Measurements from ENCODE around the gene SLF2. TPM values are rescaled to one million over a fixed set of nuclear protein-coding genes. Genes with fewer than 3 reads are reported as not detected.

SLF2 gene
- total and polyA plus RNA-seq, 2 of the 13 experiments (the other 11 are each of a cell fraction or from before 2014, with no cell fraction given), result 12.2 to 48.1 TPM

- peak; percentile 3; the same call in 1 of the 2 replicates for TF ChIP-seq ZNF691 (CRISPR knock-in tag; IDR thresholded peaks at IDR 0.05; ENCODE audit: borderline replicate concordance, low read depth)
- 0 out of 2 replicates have a peak, but pooled peaks have one; percentile 11 for TF ChIP-seq IRF2 (CRISPR knock-in tag; IDR thresholded peaks at IDR 0.05)
- 0 out of 2 replicates have a peak, but pooled peaks have one; percentile 17 for TF ChIP-seq USF2 (IDR thresholded peaks at IDR 0.05; ENCODE audit: low read depth, low read length)
- no peak for TF ChIP-seq USF2 (CRISPR knock-in tag; IDR thresholded peaks at IDR 0.05; ENCODE audit: borderline replicate concordance)
- TF ChIP-seq ZNF484 (CRISPR knock-in tag; IDR thresholded peaks at IDR 0.05; ENCODE audit: borderline replicate concordance, low read depth), result no peak
- no peak for TF ChIP-seq ZNF30 (CRISPR knock-in tag; IDR thresholded peaks at IDR 0.05)
- no peak for TF ChIP-seq HNF4G (IDR thresholded peaks at IDR 0.05; ENCODE audit: borderline replicate concordance, low read depth, low read length)
- no peak for TF ChIP-seq HNF4G (CRISPR knock-in tag; IDR thresholded peaks at IDR 0.05; ENCODE audit: borderline replicate concordance, low read depth)
- TF ChIP-seq POGK (CRISPR knock-in tag; conservative IDR thresholded peaks at IDR 0.05), result no peak; the same call in none of the 2 replicates
- TF ChIP-seq MLX (CRISPR knock-in tag; IDR thresholded peaks at IDR 0.05), result no peak
- 0 out of 2 replicates have a peak, but pooled peaks have one; percentile 69 for TF ChIP-seq ZNF20 (CRISPR knock-in tag; IDR thresholded peaks at IDR 0.05)
- TF ChIP-seq NONO (IDR thresholded peaks at IDR 0.05), result no peak
- peak; percentile 52; the same call in 1 of the 2 replicates for TF ChIP-seq NONO (CRISPR knock-in tag; conservative IDR thresholded peaks at IDR 0.05)
- no peak for TF ChIP-seq GABPB1 (CRISPR knock-in tag; IDR thresholded peaks at IDR 0.05)
- TF ChIP-seq SRSF4 (IDR thresholded peaks at IDR 0.05; ENCODE audit: low read depth, low read length, poor library complexity, severe bottlenecking), result no peak
- no peak for TF ChIP-seq ZNF773 (CRISPR knock-in tag; IDR thresholded peaks at IDR 0.05; ENCODE audit: borderline replicate concordance)
- TF ChIP-seq HINFP (CRISPR knock-in tag; IDR thresholded peaks at IDR 0.05; ENCODE audit: low read depth), result no peak
- TF ChIP-seq ZBTB2 (CRISPR knock-in tag; IDR thresholded peaks at IDR 0.05; ENCODE audit: low read depth), result no peak
Observed at GRCh38 chr10:100998183-100998990, 85.6 kb downstream of the SLF2 start (continued).

All from HepG2 (cell line).